Adrenal gland (tissue), 5 donors: ENCODE results near the gene FPGS.

Experiments used
- CTCF ChIP-seq, 6 experiments: fragments of 450-650 bp in 4 of 6; fragments of 200-600 bp in 2 of 6; sonication (generic) in 1 of 6; IDR thresholded peaks; 1 replicate in 5 of 6; 2 replicates in 1 of 6; pipeline versions ENCODE4 v1.5.1 to v1.8.0; 2016 to 2021; ENCODE audit warnings: antibody characterized with exemption in 6 of 6, mild to moderate bottlenecking in 2 of 6, moderate library complexity in 1 of 6
- POLR2A ChIP-seq, 2 donors: fragments of 450-650 bp; IDR thresholded peaks; one replicate each; pipeline ENCODE4 v1.6.1; 2017; ENCODE audit warnings: antibody characterized with exemption in 2 of 2, mild to moderate bottlenecking in 2 of 2, moderate library complexity in 1 of 2
- donor health status: DM: no; HTN: no; CAD: no.

GRCh38 chr9:127758843-127759242 lies 43.8 kb upstream of the FPGS start:
- TF ChIP-seq CTCF (IDR thresholded peaks at IDR 0.05), result no peak
- no peak for TF ChIP-seq POLR2A (IDR thresholded peaks at IDR 0.05)
